Glomerular visceral epithelial cell (primary cell): ENCODE measurements around the gene TMEM179.

Experiments used
- DNase-seq: peaks from one replicate; pipeline ENCODE4 v3.0.0-alpha.2; 2016; ENCODE audit errors: extremely low spot score

TMEM179 gene

DNA sequence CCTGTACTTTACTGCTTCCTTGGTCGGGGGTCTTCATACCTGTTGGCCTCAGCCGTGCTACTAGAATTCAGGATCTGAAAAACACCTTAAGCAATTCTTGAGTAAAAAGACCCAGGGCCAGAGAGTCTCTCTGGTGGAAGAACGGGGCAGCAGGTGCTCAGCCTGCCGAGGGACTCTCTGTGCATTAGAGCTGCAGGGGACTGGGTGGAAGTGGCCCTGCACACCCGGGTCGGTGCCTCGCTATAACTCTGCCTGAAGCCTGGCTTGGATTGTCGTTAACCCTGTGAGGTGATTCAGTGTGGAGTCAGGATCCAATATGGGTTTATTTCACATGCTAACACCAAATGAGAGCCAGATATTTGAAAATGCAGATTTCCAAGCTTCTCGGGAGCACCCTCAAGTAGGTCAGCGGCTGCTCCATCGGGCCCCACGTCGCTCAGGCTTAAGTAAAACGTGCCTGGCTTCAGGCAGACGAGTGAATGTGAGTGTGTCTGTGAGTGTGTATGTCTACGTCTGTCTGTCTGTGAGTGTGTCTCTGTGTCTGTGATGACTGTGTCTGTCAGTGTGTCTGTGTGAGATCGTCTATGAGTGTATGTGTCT lies 60.1 kb downstream of the TMEM179 start:
- no peak for DNase-seq

DNA sequence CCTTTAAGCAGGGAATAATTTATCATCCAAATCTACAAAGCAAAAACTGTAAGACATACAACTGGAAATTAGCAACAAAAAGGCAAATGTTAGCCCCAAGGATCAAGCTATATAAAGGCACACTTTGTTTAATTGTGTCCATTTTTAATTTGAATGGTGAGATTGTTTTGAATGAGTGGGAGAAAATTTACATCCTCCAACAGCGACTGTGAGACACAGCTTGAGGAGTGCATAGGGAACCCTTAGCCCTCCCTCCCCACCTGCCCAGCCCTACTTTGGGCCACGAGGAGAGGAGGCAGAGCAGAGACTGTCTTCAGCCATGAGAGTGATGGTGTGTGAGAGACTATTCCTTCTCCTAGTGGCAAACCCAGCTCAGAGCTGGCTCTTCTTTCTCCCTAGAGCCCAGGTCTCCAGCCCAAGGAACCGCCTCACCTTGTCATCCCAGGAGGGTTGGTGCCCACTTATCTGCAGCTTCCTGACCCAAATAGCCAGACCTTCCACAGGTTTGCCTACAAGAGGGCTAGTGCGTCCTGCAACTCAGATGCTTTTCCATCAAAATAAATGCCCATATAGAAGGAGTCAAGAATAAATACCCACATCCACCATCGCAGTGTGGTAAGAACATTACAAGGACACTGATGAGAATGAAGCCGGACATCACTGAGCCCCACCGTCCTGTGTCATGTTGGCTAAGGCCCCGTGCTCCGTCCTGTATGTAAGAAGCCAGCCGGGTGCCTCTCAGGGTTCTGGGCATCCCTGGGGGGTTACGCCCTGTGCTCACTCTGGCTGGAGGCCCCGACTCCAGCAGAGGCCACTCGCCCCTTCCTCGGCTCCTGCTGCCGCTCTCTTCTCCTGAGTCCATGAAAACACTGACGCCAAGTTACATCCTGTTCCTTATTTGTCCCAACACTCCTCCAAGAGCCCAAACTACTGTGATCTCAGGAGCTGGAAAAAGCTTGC lies 61.4 kb downstream of the TMEM179 start:
- DNase-seq = no peak

DNA sequence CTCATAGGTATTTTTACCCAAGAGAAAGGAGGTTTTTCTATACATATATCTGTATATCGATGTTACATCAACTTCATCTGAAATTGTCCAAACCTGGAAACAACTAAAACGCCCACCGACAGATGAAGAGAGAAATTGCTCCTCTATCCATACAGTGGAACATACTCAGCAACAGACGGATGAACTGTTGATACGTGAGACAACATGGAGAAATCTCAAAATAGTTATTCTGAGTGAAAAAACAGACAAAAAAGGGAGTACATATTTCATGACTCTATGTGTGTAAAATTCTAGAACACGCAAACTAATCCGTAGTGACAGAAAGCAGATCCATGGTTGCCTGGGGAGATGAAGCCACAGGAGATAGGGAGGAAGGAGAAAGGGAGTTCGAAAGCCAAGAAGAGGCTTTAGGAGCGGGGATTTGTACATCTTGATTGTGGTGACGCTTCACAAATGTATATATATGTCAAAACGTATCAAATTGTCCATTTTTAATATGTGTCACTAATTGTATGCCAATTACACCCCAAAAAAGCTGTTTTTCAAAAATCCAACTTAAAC lies 62.6 kb downstream of the TMEM179 start:
- no peak for DNase-seq
